A549 treated with Hydrocortisone at 1 μM for 4 hours (cell line): Measurements from ENCODE around the gene GSG1L2. TPM values are rescaled to one million over a fixed set of nuclear protein-coding genes. Genes with fewer than 3 reads are reported as not detected.

Source experiments
- total RNA-seq: library from RNA; stranded (reverse); fragments of 200-300 nt; extraction: Qiagen RNA extraction; gene quantifications from 5 replicates; pipeline ENCODE4 v1.2.3, GENCODE V29; 2022

GSG1L2 gene
- total RNA-seq = not detected in 5 replicates

GRCh38 chr17:9821921-9822320, at the start of gene GSG1L2:
TSS of gene GSG1L2 (minus strand) at chr17:9822079. CDS start at chr17:9822071, 8 bp downstream.

GRCh38 chr17:9825641-9826150, 3.8 kb upstream of the GSG1L2 start, which contains the start of gene GLP2R:
TSS of gene GLP2R (plus strand) at chr17:9825924. CDS start at chr17:9826064, 140 bp downstream.

GRCh38 chr17:9790889-9791876, 30.7 kb downstream of the GSG1L2 start, which contains the start of gene DHRS7C:
TSS of gene DHRS7C (minus strand) at chr17:9791592. CDS start at chr17:9791284, 308 bp downstream.

Other genes starting within 250 kb of the GSG1L2 start
- gene STX8, start 246.3 kb downstream of the GSG1L2 start, total RNA-seq = 61.6 to 73.3 TPM (median 66.6 TPM) in 5 replicates
- gene CFAP52, start 245.4 kb downstream of the GSG1L2 start, total RNA-seq = not detected in 5 replicates
- gene USP43, start 176.6 kb downstream of the GSG1L2 start, total RNA-seq = 3.4 to 4.5 TPM (median 4.0 TPM) in 5 replicates
- not detected in 5 replicates for gene DHRS7C, start 30.5 kb downstream of the GSG1L2 start, total RNA-seq
- gene GLP2R, start 3.8 kb upstream of the GSG1L2 start, total RNA-seq = 5.7 to 16.7 TPM (median 7.8 TPM) in 5 replicates
- gene RCVRN, start 83.2 kb upstream of the GSG1L2 start, total RNA-seq = 0.13 TPM in 1 of 5 replicates, not detected in the others